Activated naive CD4-positive, alpha-beta T cell treated with Interleukin-2 at 50 U/mL for 16 hours (primary cell): ENCODE measurements around the gene LMTK3.
A peak's percentile ranks its signal among the peaks of the same experiment; 100 is the strongest.

ENCODE experiments used
- DNase-seq: peaks from one replicate; pipeline ENCODE4 v3.0.0-alpha.2; 2020

Gene LMTK3

GRCh38 chr19:48484931-48485612 lies 26.6 kb downstream of the LMTK3 start:
- no peak for DNase-seq

- no peak for DNase-seq
Measured at GRCh38 chr19:48484247-48484893, 27.3 kb downstream of the LMTK3 start.

- no peak for DNase-seq
Measured at GRCh38 chr19:48483301-48483700, 28.3 kb downstream of the LMTK3 start.

- no peak for DNase-seq
Measured at GRCh38 chr19:48481846-48482639, 29.6 kb downstream of the LMTK3 start.

- peak; percentile 62 for DNase-seq
Measured at GRCh38 chr19:48480558-48481500, 30.8 kb downstream of the LMTK3 start.

GRCh38 chr19:48480183-48480557 lies 31.5 kb downstream of the LMTK3 start:
- peak; percentile 36 for DNase-seq

GRCh38 chr19:48479686-48480085 lies 31.9 kb downstream of the LMTK3 start:
- no peak for DNase-seq

GRCh38 chr19:48478339-48479256 lies 33.0 kb downstream of the LMTK3 start:
- DNase-seq = no peak

GRCh38 chr19:48477698-48478338 lies 33.8 kb downstream of the LMTK3 start:
- no peak for DNase-seq

- DNase-seq = no peak
Measured at GRCh38 chr19:48477067-48477685, 34.5 kb downstream of the LMTK3 start.

- no peak for DNase-seq
Measured at GRCh38 chr19:48476176-48476575, 35.5 kb downstream of the LMTK3 start.

GRCh38 chr19:48475369-48476068 lies 36.1 kb downstream of the LMTK3 start:
- DNase-seq = no peak

GRCh38 chr19:48474084-48474592 lies 37.5 kb downstream of the LMTK3 start:
- no peak for DNase-seq

GRCh38 chr19:48473161-48473966 lies 38.3 kb downstream of the LMTK3 start:
- DNase-seq = no peak

GRCh38 chr19:48471836-48472235 lies 39.8 kb downstream of the LMTK3 start:
- DNase-seq = no peak

GRCh38 chr19:48470856-48471255 lies 40.8 kb downstream of the LMTK3 start:
- no peak for DNase-seq

- DNase-seq = no peak
Measured at GRCh38 chr19:48469934-48470680, 41.5 kb downstream of the LMTK3 start.

GRCh38 chr19:48469289-48469881 lies 42.2 kb downstream of the LMTK3 start, which contains the start of gene CYTH2:
Gene CYTH2 (plus strand): TSS chr19:48469369. CDS start chr19:48469508, 139 bp downstream.
- DNase-seq = peak; percentile 75
